IgD-negative memory B cell (primary cell): ENCODE measurements around the gene PHGDH. TPM values are rescaled to one million over a fixed set of nuclear protein-coding genes. Genes with fewer than 3 reads are reported as not detected.

Experiments
- H3K27ac Mint-ChIP-seq, 3 donors: one replicate each; pipeline ENCODE4 v1.8.0; 2020 to 2022; ENCODE audit warnings: mild to moderate bottlenecking in 3 of 3, mixed read lengths in 3 of 3, moderate library complexity in 1 of 3
- H3K27me3 Mint-ChIP-seq: one replicate; pipeline ENCODE4 v1.8.0; 2021; ENCODE audit warnings: mixed read lengths
- H3K36me3 Mint-ChIP-seq: one replicate; pipeline ENCODE4 v1.8.0; 2020; ENCODE audit warnings: mild to moderate bottlenecking, mixed read lengths
- H3K4me1 Mint-ChIP-seq, 3 donors: one replicate each; pipeline ENCODE4 v1.8.0; 2020 to 2022; ENCODE audit warnings: mixed read lengths in 3 of 3, mild to moderate bottlenecking in 1 of 3
- H3K4me3 Mint-ChIP-seq, 4 donors: one replicate each; pipeline ENCODE4 v1.8.0; 2020 to 2022; ENCODE audit warnings: mild to moderate bottlenecking in 4 of 4, mixed read lengths in 4 of 4, moderate library complexity in 3 of 4
- H3K9me3 Mint-ChIP-seq, 3 donors: one replicate each; pipeline ENCODE4 v1.8.0; 2020 to 2021; ENCODE audit warnings: mixed read lengths in 3 of 3, mild to moderate bottlenecking in 1 of 3
- polyA plus RNA-seq: library from polyadenylated mRNA; unstranded; fragments of 300-500 nt; fragmentation: Illumina TruSeq; gene quantifications from one replicate; pipeline ENCODE4 v1.2.3, GENCODE V29; 2021

The PHGDH gene
- polyA plus RNA-seq, 1 donor from 2014 or later, result 14.6 TPM

GRCh38 chr1:119745034-119745433 is 33.3 kb downstream of the PHGDH start:
- no peak overlapping the region for H3K4me3 Mint-ChIP-seq
- H3K27me3 Mint-ChIP-seq, result no peaks in the 10 kb centered on the region
- H3K4me1 Mint-ChIP-seq, result peaks cover 0 to 6% (median 4%) of the 10 kb centered on the region in 3 donors
- H3K27ac Mint-ChIP-seq, result no peak overlapping the region
- H3K36me3 Mint-ChIP-seq, result no peaks in the 10 kb centered on the region
- no peaks in the 10 kb centered on the region for H3K9me3 Mint-ChIP-seq

GRCh38 chr1:119747451-119747850 is 35.7 kb downstream of the PHGDH start:
- Mint-ChIP-seq H3K4me3 (no peak overlapping the region), H3K36me3 (no peaks in the 10 kb centered on the region), H3K4me1 (peaks cover 0 to 4% (median 3%) of the 10 kb centered on the region in 3 donors), H3K27ac (no peak overlapping the region), H3K27me3 (peaks cover 3% of the 10 kb centered on the region), H3K9me3 (no peaks in the 10 kb centered on the region)

- Mint-ChIP-seq H3K36me3 (no peaks in the 10 kb centered on the region), H3K27ac (no peak overlapping the region), H3K9me3 (no peaks in the 10 kb centered on the region), H3K27me3 (peaks cover 3% of the 10 kb centered on the region), H3K4me3 (no peak overlapping the region), H3K4me1 (peaks cover 0 to 4% (median 3%) of the 10 kb centered on the region in 3 donors)
Observed at GRCh38 chr1:119748040-119748439, 36.3 kb downstream of the PHGDH start.

GRCh38 chr1:119752592-119752991 is 40.9 kb downstream of the PHGDH start:
- H3K4me1 Mint-ChIP-seq, result peaks cover 0 to 1% (median 0%) of the 10 kb centered on the region in 3 donors
- peaks cover 10% of the 10 kb centered on the region for H3K27me3 Mint-ChIP-seq
- no peak overlapping the region for H3K27ac Mint-ChIP-seq
- H3K4me3 Mint-ChIP-seq, result no peak overlapping the region
- no peaks in the 10 kb centered on the region for H3K9me3 Mint-ChIP-seq
- peaks cover 2% of the 10 kb centered on the region for H3K36me3 Mint-ChIP-seq

GRCh38 chr1:119758584-119758983 is 46.9 kb downstream of the PHGDH start:
- Mint-ChIP-seq H3K27ac (no peak overlapping the region), H3K9me3 (no peaks in the 10 kb centered on the region), H3K4me3 (no peak overlapping the region), H3K27me3 (peaks cover 7% of the 10 kb centered on the region), H3K4me1 (no peaks in the 10 kb centered on the region), H3K36me3 (peaks cover 5% of the 10 kb centered on the region)

- H3K4me3 Mint-ChIP-seq, result no peak overlapping the region
- H3K9me3 Mint-ChIP-seq, result no peaks in the 10 kb centered on the region
- H3K4me1 Mint-ChIP-seq, result no peaks in the 10 kb centered on the region
- no peak overlapping the region for H3K27ac Mint-ChIP-seq
- H3K27me3 Mint-ChIP-seq, result peaks cover 15% of the 10 kb centered on the region
- peaks cover 4% of the 10 kb centered on the region for H3K36me3 Mint-ChIP-seq
Observed at GRCh38 chr1:119762409-119762808, 50.7 kb downstream of the PHGDH start.

- Mint-ChIP-seq H3K4me3 (no peak overlapping the region), H3K27ac (no peak overlapping the region), H3K36me3 (peaks cover 3% of the 10 kb centered on the region), H3K27me3 (peaks cover 15% of the 10 kb centered on the region), H3K9me3 (no peaks in the 10 kb centered on the region), H3K4me1 (no peaks in the 10 kb centered on the region)
Observed at GRCh38 chr1:119762953-119763352, 51.2 kb downstream of the PHGDH start.

GRCh38 chr1:119764220-119764619 is 52.5 kb downstream of the PHGDH start:
- Mint-ChIP-seq H3K27ac (no peak overlapping the region), H3K4me3 (no peak overlapping the region), H3K27me3 (peaks cover 19% of the 10 kb centered on the region), H3K9me3 (no peaks in the 10 kb centered on the region), H3K36me3 (peaks cover 3% of the 10 kb centered on the region), H3K4me1 (no peaks in the 10 kb centered on the region)

- no peaks in the 10 kb centered on the region for H3K9me3 Mint-ChIP-seq
- H3K27ac Mint-ChIP-seq, result no peak overlapping the region
- H3K27me3 Mint-ChIP-seq, result peaks cover 19% of the 10 kb centered on the region
- H3K4me3 Mint-ChIP-seq, result no peak overlapping the region
- no peaks in the 10 kb centered on the region for H3K36me3 Mint-ChIP-seq
- H3K4me1 Mint-ChIP-seq, result no peaks in the 10 kb centered on the region
Observed at GRCh38 chr1:119766374-119766794, 54.6 kb downstream of the PHGDH start.

- no peak overlapping the region for H3K4me3 Mint-ChIP-seq
- no peaks in the 10 kb centered on the region for H3K36me3 Mint-ChIP-seq
- H3K4me1 Mint-ChIP-seq, result no peaks in the 10 kb centered on the region
- no peaks in the 10 kb centered on the region for H3K9me3 Mint-ChIP-seq
- peaks cover 17% of the 10 kb centered on the region for H3K27me3 Mint-ChIP-seq
- no peak overlapping the region for H3K27ac Mint-ChIP-seq
Observed at GRCh38 chr1:119767486-119767885, 55.8 kb downstream of the PHGDH start.

- Mint-ChIP-seq H3K4me1 (no peaks in the 10 kb centered on the region), H3K9me3 (no peaks in the 10 kb centered on the region), H3K4me3 (no peak within 1 kb of the TSS), H3K36me3 (no peaks in the 10 kb centered on the region), H3K27ac (no peak within 1 kb of the TSS), H3K27me3 (peaks cover 19% of the 10 kb centered on the region)
Observed at GRCh38 chr1:119768778-119769177, 57.0 kb downstream of the PHGDH start, which contains the start of gene HMGCS2. HMGCS2 (minus strand) TSS chr1:119768905; CDS start chr1:119768844, 61 bp downstream.

GRCh38 chr1:119771016-119771415 is 59.3 kb downstream of the PHGDH start:
- Mint-ChIP-seq H3K4me1 (no peaks in the 10 kb centered on the region), H3K27ac (no peak overlapping the region), H3K4me3 (no peak overlapping the region), H3K36me3 (no peaks in the 10 kb centered on the region), H3K9me3 (no peaks in the 10 kb centered on the region), H3K27me3 (peaks cover 15% of the 10 kb centered on the region)

GRCh38 chr1:119771770-119772169 is 60.0 kb downstream of the PHGDH start:
- Mint-ChIP-seq H3K36me3 (no peaks in the 10 kb centered on the region), H3K4me3 (no peak overlapping the region), H3K9me3 (no peaks in the 10 kb centered on the region), H3K27ac (no peak overlapping the region), H3K27me3 (peaks cover 17% of the 10 kb centered on the region), H3K4me1 (no peaks in the 10 kb centered on the region)

GRCh38 chr1:119772298-119772697 is 60.6 kb downstream of the PHGDH start:
- peaks cover 14% of the 10 kb centered on the region for H3K27me3 Mint-ChIP-seq
- no peaks in the 10 kb centered on the region for H3K4me1 Mint-ChIP-seq
- H3K4me3 Mint-ChIP-seq, result no peak overlapping the region
- H3K36me3 Mint-ChIP-seq, result no peaks in the 10 kb centered on the region
- no peak overlapping the region for H3K27ac Mint-ChIP-seq
- no peaks in the 10 kb centered on the region for H3K9me3 Mint-ChIP-seq

GRCh38 chr1:119773711-119774241 is 62.0 kb downstream of the PHGDH start:
- Mint-ChIP-seq H3K27me3 (peaks cover 12% of the 10 kb centered on the region), H3K4me3 (no peak overlapping the region), H3K4me1 (no peaks in the 10 kb centered on the region), H3K27ac (no peak overlapping the region), H3K9me3 (no peaks in the 10 kb centered on the region), H3K36me3 (no peaks in the 10 kb centered on the region)

- H3K9me3 Mint-ChIP-seq, result no peaks in the 10 kb centered on the region
- H3K36me3 Mint-ChIP-seq, result no peaks in the 10 kb centered on the region
- H3K4me1 Mint-ChIP-seq, result no peaks in the 10 kb centered on the region
- H3K27ac Mint-ChIP-seq, result no peak overlapping the region
- H3K4me3 Mint-ChIP-seq, result no peak overlapping the region
- H3K27me3 Mint-ChIP-seq, result peaks cover 8% of the 10 kb centered on the region
Observed at GRCh38 chr1:119774746-119775490, 63.2 kb downstream of the PHGDH start.
